Measurements from ENCODE around the gene KLHL25.

KLHL25 gene

DNA sequence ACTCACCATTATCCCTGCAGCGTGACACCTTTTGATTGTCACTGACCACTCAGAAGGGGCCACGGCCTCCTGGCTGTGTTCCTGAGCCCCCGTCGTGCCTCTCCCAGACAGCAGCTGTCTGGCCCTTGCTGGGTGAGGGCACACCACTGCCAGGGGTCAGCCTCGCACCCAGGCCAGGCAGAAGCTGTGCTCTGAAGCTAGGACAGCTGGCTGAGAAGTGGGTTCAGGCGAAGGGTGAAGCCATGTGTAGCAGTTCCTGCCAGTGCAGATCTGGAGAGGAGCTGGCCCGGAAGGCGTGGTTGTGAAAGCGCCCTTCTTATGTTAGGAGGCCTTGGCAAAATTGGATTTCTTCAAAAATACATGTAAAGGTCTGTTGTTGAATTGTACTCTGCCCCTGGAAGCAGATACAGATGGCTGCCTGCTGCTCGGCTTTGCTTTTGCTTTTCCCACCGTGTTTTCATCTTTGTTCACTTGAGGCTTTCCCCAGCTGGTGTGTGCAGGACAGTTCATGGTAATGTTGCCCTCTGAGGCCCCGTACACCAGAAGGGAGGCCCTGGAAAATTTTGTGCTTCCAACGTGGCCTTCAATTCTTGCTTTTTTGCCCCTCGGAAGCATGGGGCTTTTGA lies 49.1 kb downstream of the KLHL25 start:
- DNase-seq (ENCODE audit: low read depth) = no peak
- TF ChIP-seq, protein P1, sequence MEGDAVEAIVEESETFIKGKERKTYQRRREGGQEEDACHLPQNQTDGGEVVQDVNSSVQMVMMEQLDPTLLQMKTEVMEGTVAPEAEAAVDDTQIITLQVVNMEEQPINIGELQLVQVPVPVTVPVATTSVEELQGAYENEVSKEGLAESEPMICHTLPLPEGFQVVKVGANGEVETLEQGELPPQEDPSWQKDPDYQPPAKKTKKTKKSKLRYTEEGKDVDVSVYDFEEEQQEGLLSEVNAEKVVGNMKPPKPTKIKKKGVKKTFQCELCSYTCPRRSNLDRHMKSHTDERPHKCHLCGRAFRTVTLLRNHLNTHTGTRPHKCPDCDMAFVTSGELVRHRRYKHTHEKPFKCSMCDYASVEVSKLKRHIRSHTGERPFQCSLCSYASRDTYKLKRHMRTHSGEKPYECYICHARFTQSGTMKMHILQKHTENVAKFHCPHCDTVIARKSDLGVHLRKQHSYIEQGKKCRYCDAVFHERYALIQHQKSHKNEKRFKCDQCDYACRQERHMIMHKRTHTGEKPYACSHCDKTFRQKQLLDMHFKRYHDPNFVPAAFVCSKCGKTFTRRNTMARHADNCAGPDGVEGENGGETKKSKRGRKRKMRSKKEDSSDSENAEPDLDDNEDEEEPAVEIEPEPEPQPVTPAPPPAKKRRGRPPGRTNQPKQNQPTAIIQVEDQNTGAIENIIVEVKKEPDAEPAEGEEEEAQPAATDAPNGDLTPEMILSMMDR (IDR thresholded peaks at IDR 0.05; ENCODE audit: insufficient read depth, low read depth, low read length, missing control alignments) = no peak

DNA sequence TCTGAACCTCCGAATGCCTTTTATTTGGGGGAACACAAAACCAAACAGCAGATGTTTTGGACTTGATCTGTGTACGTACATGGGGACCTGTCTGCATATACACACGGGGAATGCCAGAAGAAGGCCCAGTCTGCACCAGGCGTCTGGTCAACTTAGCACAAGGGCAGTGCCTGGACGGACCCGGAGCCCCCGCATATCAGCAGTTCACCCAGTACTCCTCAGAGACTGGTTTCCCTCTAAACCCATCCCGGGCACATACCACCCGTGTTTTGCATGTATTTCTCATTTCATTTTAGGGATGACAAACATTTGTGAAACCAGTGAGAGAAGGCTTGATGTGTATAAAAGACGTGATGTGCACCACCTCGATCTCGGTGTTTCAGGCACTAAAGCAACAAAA lies 49.7 kb downstream of the KLHL25 start:
- DNase-seq (ENCODE audit: low read depth) = no peak
- H3K4me3 ChIP-seq (ENCODE audit: low read length) = no peak overlapping the region
- TF ChIP-seq, protein P1 (IDR thresholded peaks at IDR 0.05; ENCODE audit: insufficient read depth, low read depth, low read length, missing control alignments) = no peak

More for the DNA sequence above, 49.1 kb downstream of the KLHL25 start:
- H3K4me3 ChIP-seq (ENCODE audit: low read length) = no peak overlapping the region

DNA sequence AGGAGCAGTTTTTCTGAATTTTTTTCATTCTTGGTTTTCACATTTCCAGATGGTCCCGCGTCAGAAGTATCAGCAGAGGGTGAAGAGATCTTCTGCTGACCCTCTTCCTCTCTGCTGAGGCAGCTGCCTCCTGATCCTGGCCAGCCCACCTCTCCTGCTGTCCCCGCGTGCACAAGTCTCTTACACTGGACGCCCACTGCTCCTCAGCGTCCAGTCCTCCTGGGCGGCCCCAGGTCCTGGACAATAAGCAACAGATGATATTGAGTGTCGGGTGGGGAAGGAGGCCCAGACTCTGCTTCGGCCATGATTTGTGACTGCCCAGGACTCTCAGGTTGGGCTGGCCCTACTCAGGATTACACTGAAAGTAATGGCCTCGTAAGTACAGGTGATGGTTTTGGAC lies 50.1 kb downstream of the KLHL25 start:
- TF ChIP-seq, protein P1 (IDR thresholded peaks at IDR 0.05; ENCODE audit: insufficient read depth, low read depth, low read length, missing control alignments) = no peak
- DNase-seq (ENCODE audit: low read depth) = no peak

DNA sequence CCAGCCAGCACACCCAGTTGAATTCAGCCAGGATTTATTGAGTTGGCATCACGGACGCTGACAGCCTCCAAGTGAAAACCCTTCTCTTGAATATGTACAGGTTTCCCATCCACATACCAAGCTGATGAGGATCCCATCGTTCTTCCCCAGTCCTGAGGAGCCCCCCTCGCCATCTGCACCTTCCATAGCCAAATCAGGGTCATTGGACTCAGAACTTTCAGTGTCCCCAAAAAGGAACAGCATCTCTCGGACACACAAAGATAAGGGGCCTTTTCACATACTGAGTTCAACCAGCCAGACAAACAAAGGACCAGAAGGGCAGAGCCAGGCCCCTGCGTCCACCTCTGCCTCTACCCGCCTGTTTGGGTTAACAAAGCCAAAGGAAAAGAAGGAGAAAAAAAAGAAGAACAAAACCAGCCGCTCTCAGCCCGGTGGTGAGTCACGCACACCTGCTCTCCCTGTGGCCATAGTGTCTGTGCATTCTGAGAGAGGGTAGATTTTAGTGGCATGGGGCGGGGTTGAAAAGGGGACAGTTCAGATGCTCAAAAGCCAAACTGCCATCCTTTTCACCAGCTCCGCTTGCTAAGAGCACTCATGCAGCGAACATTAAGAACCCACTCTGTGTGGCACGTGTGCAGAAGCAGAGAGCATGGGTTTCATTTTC lies 51.2 kb downstream of the KLHL25 start:
- TF ChIP-seq, protein P1 (IDR thresholded peaks at IDR 0.05; ENCODE audit: insufficient read depth, low read depth, low read length, missing control alignments) = no peak
- DNase-seq (ENCODE audit: low read depth) = no peak
- no peak overlapping the region for H3K4me3 ChIP-seq (ENCODE audit: low read length)

More for the DNA sequence above, 50.1 kb downstream of the KLHL25 start:
- H3K4me3 ChIP-seq (ENCODE audit: low read length) = no peak overlapping the region

DNA sequence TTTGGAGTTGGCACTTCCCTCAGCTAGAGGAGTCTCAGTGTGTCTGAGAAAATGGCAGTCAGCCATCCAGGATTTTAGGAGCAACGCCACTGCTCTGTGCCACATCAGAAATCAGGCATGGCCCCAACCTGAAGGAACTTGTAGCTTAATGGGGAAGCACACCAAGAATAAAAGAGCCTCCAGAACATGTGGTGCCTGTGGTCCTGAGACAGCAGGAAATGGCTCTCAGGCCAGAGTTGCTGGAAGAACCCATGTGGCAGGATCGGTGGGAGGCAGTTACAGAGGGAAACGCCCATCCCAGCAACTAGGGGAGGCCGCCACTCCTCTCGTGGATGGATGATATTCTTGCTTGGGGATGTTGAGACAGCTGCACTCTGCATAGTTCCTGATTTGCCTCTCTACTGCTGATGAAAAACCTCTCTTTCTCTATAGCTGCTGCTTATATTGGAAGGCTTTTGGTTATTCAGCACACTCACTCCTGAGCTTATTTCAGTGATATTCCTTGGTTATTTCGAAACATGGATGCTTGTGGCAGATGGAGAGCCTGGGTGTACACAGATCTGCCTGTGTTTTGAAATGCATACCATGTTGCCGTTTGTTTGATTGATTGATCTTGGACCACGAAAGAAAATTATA lies 52.4 kb downstream of the KLHL25 start:
- no peak overlapping the region for H3K4me3 ChIP-seq (ENCODE audit: low read length)
- DNase-seq (ENCODE audit: low read depth) = no peak
- TF ChIP-seq, protein P1 (IDR thresholded peaks at IDR 0.05; ENCODE audit: insufficient read depth, low read depth, low read length, missing control alignments) = no peak

DNA sequence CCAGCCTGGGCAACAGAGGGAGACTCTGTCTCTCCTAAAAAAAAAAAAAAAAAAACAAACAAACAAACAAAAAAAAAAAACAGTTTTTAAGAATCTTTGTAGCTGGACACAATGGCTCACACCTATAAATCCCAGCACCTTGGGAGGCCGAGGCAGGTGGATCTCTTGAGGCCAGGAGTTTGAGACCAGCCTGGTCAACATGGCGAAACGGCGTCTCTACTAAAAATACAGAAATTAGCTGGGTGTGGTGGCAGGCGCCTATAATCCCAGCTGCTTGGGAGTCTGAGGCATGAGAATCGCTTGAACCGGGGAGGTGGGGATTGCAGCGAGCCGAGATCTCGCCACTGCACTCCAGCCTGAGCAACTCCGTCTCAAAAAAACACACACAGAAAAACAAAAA lies 53.1 kb downstream of the KLHL25 start:
- TF ChIP-seq, protein P1 (IDR thresholded peaks at IDR 0.05; ENCODE audit: insufficient read depth, low read depth, low read length, missing control alignments) = no peak
- DNase-seq (ENCODE audit: low read depth) = no peak
- no peak overlapping the region for H3K4me3 ChIP-seq (ENCODE audit: low read length)
